Measurements from ENCODE around the gene S100A13.
"Not testable (repeated sequence)": the region's sequence is repeated elsewhere in the genome, so short reads cannot be mapped to it uniquely, and the experiment has no call there.

DNA sequence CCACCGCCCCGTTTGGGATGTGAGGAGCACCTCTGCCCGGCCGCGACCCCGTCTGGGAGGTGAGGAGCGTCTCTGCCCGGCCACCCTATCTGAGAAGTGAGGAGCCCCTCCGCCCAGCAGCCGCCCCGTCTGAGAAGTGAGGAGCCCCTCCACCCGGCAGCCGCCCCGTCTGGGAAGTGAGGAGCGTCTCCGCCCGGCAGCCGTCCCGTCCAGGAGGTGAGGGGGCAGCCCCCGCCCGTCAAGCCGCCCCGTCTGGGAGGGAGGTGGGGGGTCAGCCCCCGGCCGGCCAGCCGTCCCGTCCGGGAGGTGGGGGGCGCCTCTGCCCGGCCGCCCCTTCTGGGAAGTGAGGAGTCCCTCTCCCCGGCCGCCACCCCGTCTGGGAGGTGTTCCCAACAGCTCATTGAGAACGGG, 52.2 kb downstream of the S100A13 start:
- TF ChIP-seq, protein P1, sequence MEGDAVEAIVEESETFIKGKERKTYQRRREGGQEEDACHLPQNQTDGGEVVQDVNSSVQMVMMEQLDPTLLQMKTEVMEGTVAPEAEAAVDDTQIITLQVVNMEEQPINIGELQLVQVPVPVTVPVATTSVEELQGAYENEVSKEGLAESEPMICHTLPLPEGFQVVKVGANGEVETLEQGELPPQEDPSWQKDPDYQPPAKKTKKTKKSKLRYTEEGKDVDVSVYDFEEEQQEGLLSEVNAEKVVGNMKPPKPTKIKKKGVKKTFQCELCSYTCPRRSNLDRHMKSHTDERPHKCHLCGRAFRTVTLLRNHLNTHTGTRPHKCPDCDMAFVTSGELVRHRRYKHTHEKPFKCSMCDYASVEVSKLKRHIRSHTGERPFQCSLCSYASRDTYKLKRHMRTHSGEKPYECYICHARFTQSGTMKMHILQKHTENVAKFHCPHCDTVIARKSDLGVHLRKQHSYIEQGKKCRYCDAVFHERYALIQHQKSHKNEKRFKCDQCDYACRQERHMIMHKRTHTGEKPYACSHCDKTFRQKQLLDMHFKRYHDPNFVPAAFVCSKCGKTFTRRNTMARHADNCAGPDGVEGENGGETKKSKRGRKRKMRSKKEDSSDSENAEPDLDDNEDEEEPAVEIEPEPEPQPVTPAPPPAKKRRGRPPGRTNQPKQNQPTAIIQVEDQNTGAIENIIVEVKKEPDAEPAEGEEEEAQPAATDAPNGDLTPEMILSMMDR (conservative IDR thresholded peaks at IDR 0.05), result not testable (repeated sequence)
- not testable (repeated sequence) for TF ChIP-seq EZH2 (IDR thresholded peaks at IDR 0.05; ENCODE audit: low read depth)

Measured in PC-9 (cell line).